ENCODE data around the gene IREB2.

DNA sequence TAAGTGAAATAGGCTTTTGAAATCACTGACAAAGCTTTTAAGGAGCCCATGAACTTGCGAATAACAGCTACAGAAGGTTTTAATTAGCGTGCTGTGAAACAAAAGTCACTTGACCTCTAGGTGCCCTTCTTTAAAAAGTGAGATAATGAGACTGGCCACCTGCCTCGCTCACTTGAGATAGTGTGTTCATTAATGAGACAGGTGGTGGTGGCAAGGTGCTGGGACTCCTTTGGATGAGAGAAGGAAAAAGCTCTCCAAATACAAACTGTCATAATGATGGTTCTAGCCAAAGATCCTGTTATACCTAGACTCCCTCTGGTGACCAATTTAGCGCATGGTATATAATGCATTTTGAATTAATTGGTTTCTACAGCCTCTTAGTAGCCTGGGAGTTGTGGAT lies 22.7 kb upstream of the IREB2 start:
- TF ChIP-seq, protein P1, sequence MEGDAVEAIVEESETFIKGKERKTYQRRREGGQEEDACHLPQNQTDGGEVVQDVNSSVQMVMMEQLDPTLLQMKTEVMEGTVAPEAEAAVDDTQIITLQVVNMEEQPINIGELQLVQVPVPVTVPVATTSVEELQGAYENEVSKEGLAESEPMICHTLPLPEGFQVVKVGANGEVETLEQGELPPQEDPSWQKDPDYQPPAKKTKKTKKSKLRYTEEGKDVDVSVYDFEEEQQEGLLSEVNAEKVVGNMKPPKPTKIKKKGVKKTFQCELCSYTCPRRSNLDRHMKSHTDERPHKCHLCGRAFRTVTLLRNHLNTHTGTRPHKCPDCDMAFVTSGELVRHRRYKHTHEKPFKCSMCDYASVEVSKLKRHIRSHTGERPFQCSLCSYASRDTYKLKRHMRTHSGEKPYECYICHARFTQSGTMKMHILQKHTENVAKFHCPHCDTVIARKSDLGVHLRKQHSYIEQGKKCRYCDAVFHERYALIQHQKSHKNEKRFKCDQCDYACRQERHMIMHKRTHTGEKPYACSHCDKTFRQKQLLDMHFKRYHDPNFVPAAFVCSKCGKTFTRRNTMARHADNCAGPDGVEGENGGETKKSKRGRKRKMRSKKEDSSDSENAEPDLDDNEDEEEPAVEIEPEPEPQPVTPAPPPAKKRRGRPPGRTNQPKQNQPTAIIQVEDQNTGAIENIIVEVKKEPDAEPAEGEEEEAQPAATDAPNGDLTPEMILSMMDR (conservative IDR thresholded peaks at IDR 0.05) = peak; percentile 65
- TF ChIP-seq ZFX (IDR thresholded peaks at IDR 0.05) = no peak

All from C4-2B (cell line).